ENCODE data around the gene LETM1. TPM values are rescaled to one million over a fixed set of nuclear protein-coding genes. Genes with fewer than 3 reads are reported as not detected.

LETM1 gene
- total RNA-seq, 1 experiment from 2014 or later: 67.3 TPM

- H3K4me2 ChIP-seq (ENCODE audit: low read length): peak overlapping the region; percentile 60
- ChIA-PET RAD21 (ENCODE audit: low non-redundant PET in 1 of 2, low total read pairs in 2 of 2, uncharacterized antibody in 2 of 2, unreplicated experiment in 2 of 2) (no interaction called here), CTCF (interaction anchor here (1.5 kb wide), 1 partner anchor 10 kb away, joined by 3 read pairs; no protein-coding TSS in a partner anchor), POLR2A (interaction anchor here (0.8 kb wide), 1 partner anchor 14 kb away, joined by 3 read pairs; no protein-coding TSS in a partner anchor)
- TF ChIP-seq ZFX (IDR thresholded peaks at IDR 0.05): peak; percentile 39; the same call in 1 of the 2 replicates
- no peak for TF ChIP-seq SRF (IDR thresholded peaks at IDR 0.05; ENCODE audit: low read depth)
- H3K4me3 ChIP-seq (replicated peaks in 1 of 2; ENCODE audit: low read depth in 1 of 2, low read length in 2 of 2): no peak overlapping the region
- no peaks in the 10 kb centered on the region for H3K9me3 ChIP-seq (ENCODE audit: control insufficient read depth in 1 of 2, insufficient read depth in 1 of 2, low read depth in 1 of 2, low read length in 2 of 2)
- BruUV-seq (replicated peaks): no TSS peak
- intact Hi-C loops (cut with micrococcal nuclease): no loop called here
- H3K9me2 ChIP-seq (ENCODE audit: insufficient read depth): no peaks in the 10 kb centered on the region
- no peaks in the 10 kb centered on the region for H3K79me2 ChIP-seq (ENCODE audit: insufficient read depth, low read length)
- DNase-seq (ENCODE audit: low read depth, low spot score): no peak
- no peak overlapping the region for H2AFZ ChIP-seq (ENCODE audit: low read depth, low read length, poor library complexity, severe bottlenecking)
- no peaks in the 10 kb centered on the region for H4K20me1 ChIP-seq (ENCODE audit: insufficient read depth)
- H3K9ac ChIP-seq (ENCODE audit: low read length): peak overlapping the region; percentile 33; the same call in 1 of the 2 replicates
- H3K27ac ChIP-seq (ENCODE audit: low read depth, low read length): peak overlapping the region; percentile 70; the same call in 1 of the 2 replicates
- ATAC-seq: peak; percentile 41
- H3K27me3 ChIP-seq (ENCODE audit: insufficient read depth, low read length): no peaks in the 10 kb centered on the region
- H3K36me3 ChIP-seq (ENCODE audit: control insufficient read depth in 1 of 2, insufficient read depth in 2 of 2, low read length in 2 of 2): no peaks in the 10 kb centered on the region
- peaks cover 41% of the 10 kb centered on the region in 2 experiments for H3K4me1 ChIP-seq (ENCODE audit: control insufficient read depth in 1 of 2, insufficient read depth in 2 of 2, low read length in 2 of 2)
Measured at GRCh38 chr4:1763550-1764080, 92.3 kb downstream of the LETM1 start.

GRCh38 chr4:1763070-1763549 is 92.8 kb downstream of the LETM1 start:
- Histone ChIP-seq H3K27ac (ENCODE audit: low read depth, low read length) (peak overlapping the region; percentile 29; the same call in 1 of the 2 replicates), H3K4me2 (ENCODE audit: low read length) (peak overlapping the region; percentile 60), H3K79me2 (ENCODE audit: insufficient read depth, low read length) (no peaks in the 10 kb centered on the region), H3K9me2 (ENCODE audit: insufficient read depth) (no peaks in the 10 kb centered on the region), H3K4me1 (ENCODE audit: control insufficient read depth in 1 of 2, insufficient read depth in 2 of 2, low read length in 2 of 2) (peaks cover 36% of the 10 kb centered on the region in 2 experiments), H3K27me3 (ENCODE audit: insufficient read depth, low read length) (no peaks in the 10 kb centered on the region), H4K20me1 (ENCODE audit: insufficient read depth) (no peaks in the 10 kb centered on the region), H3K36me3 (ENCODE audit: control insufficient read depth in 1 of 2, insufficient read depth in 2 of 2, low read length in 2 of 2) (no peaks in the 10 kb centered on the region), H3K9me3 (ENCODE audit: control insufficient read depth in 1 of 2, insufficient read depth in 1 of 2, low read depth in 1 of 2, low read length in 2 of 2) (no peaks in the 10 kb centered on the region), H2AFZ (ENCODE audit: low read depth, low read length, poor library complexity, severe bottlenecking) (no peak overlapping the region), H3K4me3 (replicated peaks in 1 of 2; ENCODE audit: low read depth in 1 of 2, low read length in 2 of 2) (no peak overlapping the region), H3K9ac (ENCODE audit: low read length) (peak overlapping the region; percentile 33; the same call in 1 of the 2 replicates)
- RAD21 ChIA-PET (ENCODE audit: low non-redundant PET in 1 of 2, low total read pairs in 2 of 2, uncharacterized antibody in 2 of 2, unreplicated experiment in 2 of 2): no interaction called here
- ATAC-seq (no peak), DNase-seq (ENCODE audit: low read depth, low spot score) (no peak)
- intact Hi-C loops (cut with micrococcal nuclease): no loop called here
- CTCF ChIA-PET: interaction anchor here (1.5 kb wide), 1 partner anchor 10 kb away, joined by 3 read pairs; no protein-coding TSS in a partner anchor
- POLR2A ChIA-PET: no interaction called here
- BruUV-seq (replicated peaks): no TSS peak
- TF ChIP-seq CBX3 (IDR thresholded peaks at IDR 0.05; ENCODE audit: low read depth) (no peak), CEBPB (IDR thresholded peaks at IDR 0.05; ENCODE audit: low read depth) (no peak), ZFX (IDR thresholded peaks at IDR 0.05) (no peak), TCF7L2 (IDR thresholded peaks at IDR 0.05; ENCODE audit: borderline replicate concordance, extremely low read depth, insufficient read depth, insufficient read length) (no peak), EZH2 (IDR thresholded peaks at IDR 0.05) (no peak), SIN3A (IDR thresholded peaks at IDR 0.05; ENCODE audit: low read depth) (no peak), POLR2AphosphoS5 (IDR thresholded peaks at IDR 0.05; ENCODE audit: low read depth, low read length) (no peak)
